ENCODE results near the gene FMC1. TPM values are rescaled to one million over a fixed set of nuclear protein-coding genes. Genes with fewer than 3 reads are reported as not detected.
"Not testable (repeated sequence)": the region's sequence is repeated elsewhere in the genome, so short reads cannot be mapped to it uniquely, and the experiment has no call there.

The FMC1 gene
- total RNA-seq, 1 experiment from 2014 or later = 24.7 TPM

GRCh38 chr7:139351027-139351426 is 9.9 kb downstream of the FMC1 start:
- Histone ChIP-seq H4K20me1 (ENCODE audit: insufficient read depth, low read depth, low read length) (no peaks in the 10 kb centered on the region), H2AFZ (ENCODE audit: low read length) (no peak overlapping the region), H3K4me1 (ENCODE audit: low read length) (peaks cover 4% of the 10 kb centered on the region; the same call in 1 of the 2 replicates), H3K27ac (ENCODE audit: low read length) (no peak overlapping the region), H3K9me2 (replicated peaks; ENCODE audit: insufficient read depth, low read length) (no peaks in the 10 kb centered on the region), H3K79me2 (ENCODE audit: low read length) (peaks cover 5% of the 10 kb centered on the region; the same call in 1 of the 2 replicates), H3K4me2 (ENCODE audit: low read depth, low read length, poor library complexity, severe bottlenecking) (no peak overlapping the region), H3K4me3 (ENCODE audit: low read length) (no peak overlapping the region), H3K9ac (ENCODE audit: low read length) (no peak overlapping the region), H3K27me3 (ENCODE audit: low read length) (no peaks in the 10 kb centered on the region), H3K9me3 (ENCODE audit: low read length) (no peaks in the 10 kb centered on the region), H3K36me3 (ENCODE audit: insufficient read depth, low read length) (peaks cover 11% of the 10 kb centered on the region; the same call in 1 of the 2 replicates)
- DNase-seq = no peak

- no peak for DNase-seq
- Histone ChIP-seq H3K79me2 (ENCODE audit: low read length) (peaks cover 22% of the 10 kb centered on the region), H3K4me3 (ENCODE audit: low read length) (no peak overlapping the region), H3K27ac (ENCODE audit: low read length) (no peak overlapping the region), H3K4me2 (ENCODE audit: low read depth, low read length, poor library complexity, severe bottlenecking) (no peak overlapping the region), H3K9me3 (ENCODE audit: low read length) (no peaks in the 10 kb centered on the region), H2AFZ (ENCODE audit: low read length) (no peak overlapping the region), H3K9ac (ENCODE audit: low read length) (no peak overlapping the region), H3K9me2 (replicated peaks; ENCODE audit: insufficient read depth, low read length) (no peaks in the 10 kb centered on the region), H3K27me3 (ENCODE audit: low read length) (no peaks in the 10 kb centered on the region), H4K20me1 (ENCODE audit: insufficient read depth, low read depth, low read length) (no peaks in the 10 kb centered on the region), H3K36me3 (ENCODE audit: insufficient read depth, low read length) (no peaks in the 10 kb centered on the region), H3K4me1 (ENCODE audit: low read length) (peaks cover 9% of the 10 kb centered on the region)
Observed at GRCh38 chr7:139354729-139355128, 13.6 kb downstream of the FMC1 start.

GRCh38 chr7:139355320-139355719 is 14.2 kb downstream of the FMC1 start:
- no peaks in the 10 kb centered on the region for H3K27me3 ChIP-seq (ENCODE audit: low read length)
- no peak overlapping the region for H3K9ac ChIP-seq (ENCODE audit: low read length)
- H3K36me3 ChIP-seq (ENCODE audit: insufficient read depth, low read length) = no peaks in the 10 kb centered on the region
- H3K9me2 ChIP-seq (replicated peaks; ENCODE audit: insufficient read depth, low read length) = no peaks in the 10 kb centered on the region
- peak overlapping the region; percentile 45; the same call in 1 of the 2 replicates for H3K27ac ChIP-seq (ENCODE audit: low read length)
- no peaks in the 10 kb centered on the region for H3K9me3 ChIP-seq (ENCODE audit: low read length)
- H2AFZ ChIP-seq (ENCODE audit: low read length) = no peak overlapping the region
- no peak for DNase-seq
- H3K4me3 ChIP-seq (ENCODE audit: low read length) = no peak overlapping the region
- H4K20me1 ChIP-seq (ENCODE audit: insufficient read depth, low read depth, low read length) = no peaks in the 10 kb centered on the region
- peaks cover 9% of the 10 kb centered on the region for H3K4me1 ChIP-seq (ENCODE audit: low read length)
- no peak overlapping the region for H3K4me2 ChIP-seq (ENCODE audit: low read depth, low read length, poor library complexity, severe bottlenecking)
- H3K79me2 ChIP-seq (ENCODE audit: low read length) = peaks cover 25% of the 10 kb centered on the region

- not testable (repeated sequence) for H2AFZ ChIP-seq (ENCODE audit: low read length)
Observed at GRCh38 chr7:139357729-139358506, 16.8 kb downstream of the FMC1 start.

GRCh38 chr7:139358541-139359365 is 17.6 kb downstream of the FMC1 start:
- peaks cover 56% of the 10 kb centered on the region for H3K79me2 ChIP-seq (ENCODE audit: low read length)
- peaks cover 11% of the 10 kb centered on the region; the same call in 1 of the 2 replicates for H3K36me3 ChIP-seq (ENCODE audit: insufficient read depth, low read length)
- H3K4me3 ChIP-seq (ENCODE audit: low read length) = peak overlapping the region; percentile 87
- no peaks in the 10 kb centered on the region for H3K9me2 ChIP-seq (replicated peaks; ENCODE audit: insufficient read depth, low read length)
- no peaks in the 10 kb centered on the region for H3K27me3 ChIP-seq (ENCODE audit: low read length)
- H3K4me2 ChIP-seq (ENCODE audit: low read depth, low read length, poor library complexity, severe bottlenecking) = peak overlapping the region; percentile 92
- 0 out of 2 replicates have a peak overlapping the region, but pooled peaks have one; percentile 54 for H2AFZ ChIP-seq (ENCODE audit: low read length)
- peak overlapping the region; percentile 100 for H3K9ac ChIP-seq (ENCODE audit: low read length)
- H3K9me3 ChIP-seq (ENCODE audit: low read length) = no peaks in the 10 kb centered on the region
- peaks cover 34% of the 10 kb centered on the region for H3K4me1 ChIP-seq (ENCODE audit: low read length)
- peak; percentile 83 for DNase-seq
- peak overlapping the region; percentile 90 for H3K27ac ChIP-seq (ENCODE audit: low read length)
- H4K20me1 ChIP-seq (ENCODE audit: insufficient read depth, low read depth, low read length) = peaks cover 15% of the 10 kb centered on the region

More at GRCh38 chr7:139357729-139358506, 16.8 kb downstream of the FMC1 start:
- DNase-seq; H3K36me3 ChIP-seq (ENCODE audit: insufficient read depth, low read length); H3K27me3 ChIP-seq (ENCODE audit: low read length); H3K9me2 ChIP-seq (replicated peaks; ENCODE audit: insufficient read depth, low read length); H3K9me3 ChIP-seq (ENCODE audit: low read length): not testable (repeated sequence)
- Histone ChIP-seq H3K4me2 (ENCODE audit: low read depth, low read length, poor library complexity, severe bottlenecking) (peak overlapping the region; percentile 92), H3K4me3 (ENCODE audit: low read length) (peak overlapping the region; percentile 87), H3K79me2 (ENCODE audit: low read length) (peaks cover 48% of the 10 kb centered on the region), H3K9ac (ENCODE audit: low read length) (peak overlapping the region; percentile 100), H3K27ac (ENCODE audit: low read length) (peak overlapping the region; percentile 90), H4K20me1 (ENCODE audit: insufficient read depth, low read depth, low read length) (peaks cover 12% of the 10 kb centered on the region), H3K4me1 (ENCODE audit: low read length) (peaks cover 27% of the 10 kb centered on the region)

GRCh38 chr7:139359366-139360209 is 18.5 kb downstream of the FMC1 start, which contains the start of gene LUC7L2:
LUC7L2 (plus strand) TSS chr7:139359894; CDS start chr7:139360262, 368 bp downstream.
- Histone ChIP-seq H3K27me3 (ENCODE audit: low read length) (no peaks in the 10 kb centered on the region), H3K9me3 (ENCODE audit: low read length) (no peaks in the 10 kb centered on the region), H3K27ac (ENCODE audit: low read length) (peak within 1 kb of the TSS; percentile 90), H3K4me3 (ENCODE audit: low read length) (peak within 1 kb of the TSS; percentile 87), H3K79me2 (ENCODE audit: low read length) (peaks cover 65% of the 10 kb centered on the region), H2AFZ (ENCODE audit: low read length) (0 out of 2 replicates have a peak within 1 kb of the TSS, but pooled peaks have one; percentile 54), H4K20me1 (ENCODE audit: insufficient read depth, low read depth, low read length) (peaks cover 15% of the 10 kb centered on the region), H3K4me1 (ENCODE audit: low read length) (peaks cover 34% of the 10 kb centered on the region), H3K9ac (ENCODE audit: low read length) (peak within 1 kb of the TSS; percentile 100), H3K9me2 (replicated peaks; ENCODE audit: insufficient read depth, low read length) (no peaks in the 10 kb centered on the region), H3K36me3 (ENCODE audit: insufficient read depth, low read length) (peaks cover 14% of the 10 kb centered on the region; the same call in 1 of the 2 replicates), H3K4me2 (ENCODE audit: low read depth, low read length, poor library complexity, severe bottlenecking) (peak within 1 kb of the TSS; percentile 92)
- DNase-seq = peak; percentile 99

GRCh38 chr7:139360210-139360947 is 19.2 kb downstream of the FMC1 start:
- Histone ChIP-seq H3K9me2 (replicated peaks; ENCODE audit: insufficient read depth, low read length) (no peaks in the 10 kb centered on the region), H3K27me3 (ENCODE audit: low read length) (no peaks in the 10 kb centered on the region), H3K4me2 (ENCODE audit: low read depth, low read length, poor library complexity, severe bottlenecking) (peak overlapping the region; percentile 92), H3K4me3 (ENCODE audit: low read length) (peak overlapping the region; percentile 87), H3K9ac (ENCODE audit: low read length) (peak overlapping the region; percentile 100), H2AFZ (ENCODE audit: low read length) (no peak overlapping the region), H3K27ac (ENCODE audit: low read length) (peak overlapping the region; percentile 90), H3K79me2 (ENCODE audit: low read length) (peaks cover 73% of the 10 kb centered on the region), H3K4me1 (ENCODE audit: low read length) (peaks cover 34% of the 10 kb centered on the region), H3K36me3 (ENCODE audit: insufficient read depth, low read length) (peaks cover 22% of the 10 kb centered on the region; the same call in 1 of the 2 replicates), H4K20me1 (ENCODE audit: insufficient read depth, low read depth, low read length) (peaks cover 19% of the 10 kb centered on the region), H3K9me3 (ENCODE audit: low read length) (no peaks in the 10 kb centered on the region)
- DNase-seq = peak; percentile 99

All from Karpas-422 (cell line).